ENCODE results near the gene POMT2.

Gene POMT2

GRCh38 chr14:77265561-77266335 is 54.9 kb downstream of the POMT2 start:
- DNase-seq (ENCODE audit: low read depth) = no peak

DNA sequence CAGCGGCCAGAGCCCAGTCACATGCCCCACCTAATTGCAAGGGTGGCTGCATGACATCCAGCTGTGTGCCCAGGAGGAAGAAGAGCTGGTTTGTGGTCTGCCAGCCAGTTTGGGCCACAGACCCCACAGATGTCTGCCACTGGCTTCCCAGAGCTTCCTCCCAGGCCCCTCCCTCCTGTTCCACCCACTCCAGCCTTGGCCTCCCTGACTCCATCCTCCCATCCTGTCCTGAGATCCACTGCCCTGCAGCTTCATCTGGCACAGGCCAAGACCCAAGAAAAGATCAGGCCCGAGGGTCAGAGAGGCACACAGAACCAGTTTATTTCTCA is 55.5 kb downstream of the POMT2 start:
- DNase-seq (ENCODE audit: low read depth) = no peak

DNA sequence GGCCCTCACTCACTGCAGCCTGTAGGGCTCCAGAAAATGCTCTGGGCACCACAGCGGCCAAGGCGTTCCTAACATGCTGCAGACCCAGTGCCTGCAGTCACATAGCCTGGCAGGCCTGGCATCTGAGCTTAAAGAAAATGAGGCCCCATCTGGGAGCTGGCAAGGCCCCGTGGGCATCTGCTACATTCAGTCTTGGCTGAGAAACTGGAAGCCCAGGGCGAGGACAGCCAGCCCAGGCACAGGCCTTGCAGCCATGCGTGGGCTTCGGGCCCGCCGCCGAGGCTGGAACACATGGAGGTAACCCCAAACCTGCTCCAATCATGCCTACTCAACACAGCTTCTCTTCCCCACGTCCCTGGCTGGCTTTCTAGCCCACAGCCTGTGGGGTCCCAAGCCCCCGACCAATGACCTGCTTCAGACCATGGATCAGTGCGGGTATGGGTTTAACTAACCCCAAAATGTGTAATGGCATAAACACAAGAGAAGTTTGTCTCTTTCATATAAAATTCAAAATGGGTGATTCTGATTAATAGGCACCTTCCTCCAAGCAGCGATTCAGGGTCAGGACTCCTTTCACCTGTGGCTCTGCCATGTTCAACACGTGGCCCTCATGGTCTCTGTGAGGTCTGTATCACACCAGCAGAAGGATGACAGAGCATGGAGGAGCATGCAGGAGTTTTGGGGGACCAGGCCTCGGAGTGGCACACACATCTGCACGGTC is 56.1 kb downstream of the POMT2 start:
- DNase-seq (ENCODE audit: low read depth) = no peak

GRCh38 chr14:77260631-77261030 is 60.1 kb downstream of the POMT2 start:
- no peak for DNase-seq (ENCODE audit: low read depth)

GRCh38 chr14:77260199-77260598 is 60.5 kb downstream of the POMT2 start:
- DNase-seq (ENCODE audit: low read depth) = no peak

GRCh38 chr14:77259025-77259715 is 61.5 kb downstream of the POMT2 start:
- DNase-seq (ENCODE audit: low read depth) = no peak

DNA sequence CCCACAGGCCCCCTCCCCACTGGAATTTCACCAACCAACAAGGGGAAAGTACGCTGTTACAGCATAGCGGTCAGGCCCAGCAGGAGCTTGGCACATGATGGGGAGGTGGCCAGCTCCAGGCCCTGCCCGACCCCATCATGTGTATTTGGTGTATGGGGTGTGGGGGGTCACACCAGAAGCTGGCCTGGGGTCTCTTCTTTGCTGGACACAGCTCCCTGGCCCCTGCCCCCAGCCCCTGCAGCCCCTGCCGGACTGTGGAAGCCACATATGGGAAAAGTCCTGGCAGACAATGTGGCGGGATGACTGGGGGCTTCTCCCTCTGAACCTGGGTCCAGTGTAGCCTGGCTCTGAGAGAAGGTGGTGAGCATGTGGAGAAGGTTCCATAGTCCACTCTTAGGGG is 62.1 kb downstream of the POMT2 start:
- DNase-seq (ENCODE audit: low read depth) = no peak

GRCh38 chr14:77257700-77258099 is 63.0 kb downstream of the POMT2 start:
- DNase-seq (ENCODE audit: low read depth) = no peak

GRCh38 chr14:77256694-77257093 is 64.0 kb downstream of the POMT2 start:
- no peak for DNase-seq (ENCODE audit: low read depth)

DNA sequence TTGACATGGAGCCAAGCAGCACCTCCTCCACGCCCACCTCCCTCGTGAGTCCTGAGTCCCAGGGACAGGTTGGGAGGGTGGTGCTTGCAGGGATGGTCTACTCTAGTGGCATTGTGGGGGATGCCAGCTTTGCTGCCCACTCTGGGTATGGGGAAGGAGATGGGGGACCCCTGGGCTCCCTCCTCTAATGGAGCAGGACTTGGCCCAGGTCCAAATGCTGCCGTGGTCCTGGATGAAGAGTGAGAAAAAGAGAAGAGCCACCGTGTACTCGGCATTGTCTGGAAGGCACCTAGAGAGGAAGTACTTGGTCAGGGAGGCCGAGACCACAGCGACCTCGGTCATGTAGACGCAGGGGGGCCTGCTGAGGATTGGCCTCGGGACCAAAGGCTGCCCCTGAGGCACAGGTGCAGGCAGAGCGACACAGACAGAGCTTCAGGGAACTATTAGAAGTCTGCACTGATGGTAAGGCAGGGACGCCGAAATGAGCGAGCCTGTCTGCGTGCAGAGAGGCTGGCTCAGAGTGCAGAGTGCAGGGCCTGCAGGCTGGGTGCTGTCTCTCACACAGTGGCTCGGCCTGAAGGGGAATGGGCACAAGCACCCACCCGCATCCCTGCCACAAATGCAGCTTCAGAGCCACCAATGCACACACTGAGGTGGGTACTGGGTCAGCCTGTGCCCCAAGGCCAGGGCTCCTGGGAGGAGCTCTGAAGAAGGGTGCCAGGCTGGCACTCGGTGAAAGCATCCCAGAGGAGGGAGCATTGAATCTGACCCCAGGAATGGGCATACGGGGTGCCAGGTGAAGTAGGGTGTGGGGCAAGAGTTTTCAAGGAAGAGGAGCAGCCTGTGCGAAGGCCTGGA is 67.1 kb downstream of the POMT2 start:
- no peak for DNase-seq (ENCODE audit: low read depth)

- DNase-seq (ENCODE audit: low read depth) = no peak
Observed at GRCh38 chr14:77251870-77252269, 68.8 kb downstream of the POMT2 start.

- no peak for DNase-seq (ENCODE audit: low read depth)
Observed at GRCh38 chr14:77250927-77251326, 69.8 kb downstream of the POMT2 start.

- DNase-seq (ENCODE audit: low read depth) = no peak
Observed at GRCh38 chr14:77249286-77249685, 71.4 kb downstream of the POMT2 start.

DNA sequence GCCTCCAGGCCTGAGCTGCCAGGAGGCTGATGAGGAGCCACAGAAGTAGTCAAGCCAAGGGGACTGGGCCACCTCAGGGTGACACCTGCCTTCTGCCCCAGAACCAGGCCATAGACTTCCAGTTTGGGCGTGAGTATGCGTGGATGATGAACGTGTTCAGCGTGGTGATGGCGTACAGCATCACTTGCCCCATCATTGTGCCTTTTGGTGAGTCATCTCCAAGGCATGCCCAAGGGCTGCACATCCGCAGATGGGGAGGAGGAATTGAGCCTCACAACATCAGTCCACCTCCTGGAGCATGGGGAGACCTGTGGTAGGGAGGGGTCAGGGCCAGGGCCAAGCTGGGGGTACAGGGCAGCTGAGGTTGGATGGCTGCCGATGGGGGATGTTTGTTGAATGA is 72.0 kb downstream of the POMT2 start:
- no peak for DNase-seq (ENCODE audit: low read depth)

GRCh38 chr14:77246784-77247183 is 73.9 kb downstream of the POMT2 start:
- no peak for DNase-seq (ENCODE audit: low read depth)

DNA sequence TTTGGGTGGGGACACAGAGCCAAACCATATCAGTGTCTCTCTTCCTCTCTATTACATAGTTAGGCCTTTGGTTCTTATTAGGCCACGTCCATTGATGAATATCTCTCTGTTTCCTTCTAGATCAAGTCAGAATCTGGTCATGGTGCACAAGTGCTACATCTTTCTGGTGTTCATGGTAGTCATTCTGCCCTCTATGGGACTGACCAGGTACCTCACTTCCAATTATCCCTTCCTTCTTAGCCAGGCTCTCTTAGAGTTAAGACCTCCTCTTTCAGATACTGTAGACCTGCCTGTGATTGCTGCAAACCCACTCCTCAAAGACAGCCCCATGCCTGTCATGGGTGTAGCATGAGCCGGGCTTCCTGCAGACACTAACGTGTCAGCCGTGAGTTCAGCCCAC is 74.9 kb downstream of the POMT2 start:
- DNase-seq (ENCODE audit: low read depth) = no peak

DNA sequence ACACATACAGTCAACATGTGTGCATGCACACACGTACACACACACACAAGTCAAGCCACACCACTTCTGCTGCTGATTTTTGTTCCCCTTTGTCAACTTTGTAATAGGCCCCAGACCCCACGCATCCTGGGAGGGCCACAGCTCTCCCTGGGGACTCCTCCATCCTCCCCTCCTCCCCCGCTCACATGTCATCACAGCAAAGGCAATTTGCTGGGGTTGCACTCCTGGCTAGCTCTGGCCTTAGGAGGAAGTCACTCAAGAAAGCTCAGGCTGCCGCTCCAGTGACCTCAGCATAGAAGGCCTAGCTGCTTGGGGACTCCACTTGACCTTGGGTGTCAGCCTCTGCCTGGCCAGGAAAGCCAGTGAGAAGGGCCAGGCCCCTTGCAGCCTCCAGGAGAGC is 76.8 kb downstream of the POMT2 start:
- no peak for DNase-seq (ENCODE audit: low read depth)

GRCh38 chr14:77242752-77243151 is 77.9 kb downstream of the POMT2 start:
- DNase-seq (ENCODE audit: low read depth) = no peak

GRCh38 chr14:77241955-77242354 is 78.7 kb downstream of the POMT2 start:
- DNase-seq (ENCODE audit: low read depth) = no peak

DNA sequence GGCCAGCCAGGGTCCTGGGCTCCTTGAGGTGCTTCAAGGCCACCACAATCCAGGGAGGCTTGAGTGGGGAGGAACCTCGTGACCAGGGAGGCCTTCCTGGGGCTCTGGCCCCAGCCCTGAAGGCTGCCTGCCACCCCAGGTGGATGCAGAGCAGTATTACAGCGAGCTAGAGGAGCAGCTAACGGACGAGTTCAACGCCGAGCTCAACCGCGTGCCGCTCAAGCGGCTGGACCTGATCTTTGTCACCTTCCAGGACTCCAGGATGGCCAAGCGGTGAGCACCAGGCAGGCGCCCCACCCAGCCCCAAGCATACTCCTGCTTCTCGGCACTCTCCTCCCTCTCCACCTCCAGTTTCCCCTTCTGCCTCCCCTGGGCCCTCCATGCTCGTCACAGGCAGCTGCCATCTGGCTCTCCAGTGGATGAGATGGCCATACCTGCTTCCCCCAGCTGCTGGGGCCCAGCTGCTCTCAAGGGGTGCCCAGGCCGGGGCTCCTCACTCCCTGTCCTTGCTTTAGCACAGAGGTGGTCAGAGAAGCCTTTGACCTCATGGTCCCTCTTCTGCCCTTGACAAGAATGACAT is 80.3 kb downstream of the POMT2 start:
- DNase-seq (ENCODE audit: low read depth) = no peak

DNA sequence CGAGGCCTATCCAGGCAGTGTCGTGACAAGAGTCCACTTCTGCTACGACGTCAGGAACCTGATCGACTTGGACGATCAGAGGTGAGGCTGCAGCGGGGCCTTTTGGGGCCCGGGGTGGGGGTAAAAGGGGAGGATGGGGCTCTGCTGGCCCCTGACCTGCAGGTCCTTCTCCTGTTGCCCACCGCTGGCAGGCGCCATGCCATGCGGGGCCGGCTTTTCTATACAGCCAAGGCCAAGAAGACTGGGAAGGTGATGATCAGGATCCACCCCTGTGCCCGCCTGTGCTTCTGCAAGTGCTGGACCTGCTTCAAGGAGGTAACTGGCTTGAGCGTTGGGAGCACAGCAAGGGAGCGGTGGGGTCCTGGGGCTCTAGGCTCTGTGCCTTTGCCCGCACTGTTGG is 81.3 kb downstream of the POMT2 start:
- DNase-seq (ENCODE audit: low read depth) = no peak

GRCh38 chr14:77238996-77239395 is 81.7 kb downstream of the POMT2 start:
- DNase-seq (ENCODE audit: low read depth) = no peak

All from activated T-helper 9 cell treated with anti-CD3 and anti-CD28 coated beads, Interleukin-2, amount 50 U/mL, for 16 hours (primary cell).